K562 (cell line): ENCODE data around the gene FXYD3.

Source experiments
- ETS2 ChIP-seq: IDR thresholded peaks from 2 replicates; pipeline ENCODE4 v1.6.1; 2016; ENCODE audit warnings: borderline replicate concordance, missing genetic modification characterization, mild to moderate bottlenecking, moderate library complexity, missing compliant biosample characterization; ENCODE audit not compliant: poor library complexity, severe bottlenecking
- POU5F1 ChIP-seq: fragments of 150-350 bp; IDR thresholded peaks from 2 replicates; pipeline ENCODE4 v1.6.1; 2014; ENCODE audit warnings: borderline replicate concordance, low read length, low read depth, mild to moderate bottlenecking; ENCODE audit not compliant: partially characterized antibody
- TEAD2 ChIP-seq: fragments of 450-650 bp; IDR thresholded peaks from 2 replicates; pipeline ENCODE4 v1.6.1; 2016; ENCODE audit warnings: missing genetic modification characterization, control low read depth, missing compliant biosample characterization

DNA sequence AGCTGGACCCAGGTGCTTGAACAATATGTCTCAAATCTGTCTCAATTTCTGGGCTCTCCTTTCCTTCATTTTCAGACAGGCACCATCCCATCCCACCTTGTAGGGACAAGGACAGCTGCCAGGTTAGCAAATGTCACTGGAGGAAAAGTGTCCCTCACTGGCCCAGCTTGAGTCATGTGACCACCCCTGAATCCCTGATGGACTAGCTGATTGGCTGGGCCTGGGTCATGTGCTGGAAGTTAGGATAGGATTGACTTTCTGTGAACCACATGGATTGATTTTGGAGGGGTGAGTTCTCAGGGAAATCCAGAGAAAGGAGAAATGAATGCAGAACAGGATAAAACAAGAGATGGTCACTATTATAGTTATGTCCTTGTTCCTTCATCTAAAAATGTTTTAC lies 28.2 kb upstream of the FXYD3 start:
- TF ChIP-seq TEAD2 (tag) (no peak), ETS2 (tag) (no peak), POU5F1 (no peak)
